ENCODE measurements around the gene KCNH1. TPM values are rescaled to one million over a fixed set of nuclear protein-coding genes. Genes with fewer than 3 reads are reported as not detected.

The KCNH1 gene
- total and polyA plus RNA-seq, 2 of the 4 experiments (the other 2 are of a cell fraction) = 0.27 to 0.54 TPM

GRCh38 chr1:211132721-211133392, 1.1 kb downstream of the KCNH1 start (continued):
- TF ChIP-seq RCOR1 (IDR thresholded peaks at IDR 0.05; ENCODE audit: insufficient replicate concordance, low read length) = no peak

- POLR2A ChIA-PET (ENCODE audit: unreplicated experiment) = no interaction called here
These were observed 4.2 kb downstream of the KCNH1 start for GRCh38 chr1:211129776-211130175.

More at GRCh38 chr1:211129776-211130175, 4.2 kb downstream of the KCNH1 start:
- Histone ChIP-seq H4K91ac (ENCODE audit: insufficient read depth, low read depth, low read length) (no peak overlapping the region), H4K8ac (ENCODE audit: low read depth in 2 of 2, low read length in 2 of 2) (no peak overlapping the region), H3K9ac (ENCODE audit: low read depth, low read length) (no peak overlapping the region), H3K27me3 (ENCODE audit: control insufficient read depth, insufficient read depth, low read length) (peaks cover 8% of the 10 kb centered on the region), H3K79me1 (ENCODE audit: low read depth in 1 of 2, low read length in 2 of 2) (no peaks in the 10 kb centered on the region), H3K14ac (replicated peaks; ENCODE audit: low read depth, low read length) (no peak overlapping the region), H3K27ac (ENCODE audit: insufficient read depth, low read length) (no peak overlapping the region), H2BK120ac (ENCODE audit: low read depth, low read length) (no peak overlapping the region), H2AFZ (replicated peaks; ENCODE audit: low read length, poor library complexity) (no peak overlapping the region), H2BK15ac (ENCODE audit: low read depth, low read length) (no peak overlapping the region), H3K23ac (ENCODE audit: low read depth, low read length) (no peak overlapping the region), H3K9me3 (ENCODE audit: control insufficient read depth, insufficient read depth, low read length) (no peaks in the 10 kb centered on the region), H2BK5ac (ENCODE audit: low read depth, low read length, poor library complexity, severe bottlenecking) (no peak overlapping the region), H2AK5ac (ENCODE audit: low read depth, low read length) (no peak overlapping the region), H3K4me2 (ENCODE audit: low read depth, low read length) (no peak overlapping the region), H3K9me1 (ENCODE audit: insufficient read depth, low read length) (no peaks in the 10 kb centered on the region), H4K20me1 (ENCODE audit: insufficient read depth, low read length) (no peaks in the 10 kb centered on the region), H3K36me3 (ENCODE audit: control insufficient read depth, insufficient read depth, low read length) (no peaks in the 10 kb centered on the region), H3K4me3 (ENCODE audit: insufficient read depth, low read depth, low read length) (no peak overlapping the region), H3K56ac (ENCODE audit: extremely low read depth, insufficient read depth, low read length) (no peak overlapping the region), H4K5ac (ENCODE audit: low read depth, low read length) (no peak overlapping the region), H2BK20ac (ENCODE audit: low read depth, low read length) (no peak overlapping the region), H3K4me1 (ENCODE audit: control insufficient read depth, insufficient read depth, low read length) (no peaks in the 10 kb centered on the region), H3K18ac (ENCODE audit: low read depth, low read length) (no peak overlapping the region), H3K4ac (ENCODE audit: low read depth, low read length) (no peak overlapping the region), H2AK9ac (replicated peaks; ENCODE audit: low read depth, low read length, poor library complexity) (no peak overlapping the region)
- no CpG with 5 or more reads among the region's 1 CpG for WGBS, 2 experiments (ENCODE audit: extremely low coverage in 2 of 2, insufficient read length in 1 of 2)
- in situ Hi-C loops (cut with MboI; ENCODE audit: low sequenced_read_pairs) = loop anchor here (5.0 kb wide), 2 partner anchors 542 to 682 kb away; no protein-coding TSS in a partner anchor
- CTCF ChIA-PET = interaction anchor here (0.8 kb wide), 1 partner anchor 546 kb away, joined by 3 read pairs; no protein-coding TSS in a partner anchor
- intact Hi-C loops (cut with micrococcal nuclease) = no loop called here
- dilution Hi-C loops (cut with HindIII; ENCODE audit: low sequenced_read_pairs, unreplicated experiment) = no loop called here
- no peak for DNase-seq
- BruUV-seq (replicated peaks) = no TSS peak
- ATAC-seq (ENCODE audit: low read depth) = no peak
- no peak for TF ChIP-seq MXI1 (IDR thresholded peaks at IDR 0.05; ENCODE audit: borderline replicate concordance, low read depth, low read length)
- TF ChIP-seq USF2 (IDR thresholded peaks at IDR 0.05; ENCODE audit: low read depth, low read length) = no peak
- no peak for TF ChIP-seq RFX5 (IDR thresholded peaks at IDR 0.05; ENCODE audit: low read depth, low read length)
- no peak for TF ChIP-seq FOS (IDR thresholded peaks at IDR 0.05; ENCODE audit: low read depth, low read length)
- TF ChIP-seq MAFK (IDR thresholded peaks at IDR 0.05; ENCODE audit: low read depth, low read length) = no peak
- TF ChIP-seq RCOR1 (IDR thresholded peaks at IDR 0.05; ENCODE audit: insufficient replicate concordance, low read length) = no peak
- TF ChIP-seq SMC3 (IDR thresholded peaks at IDR 0.05; ENCODE audit: low read depth, low read length) = no peak
- TF ChIP-seq NFE2L2 (IDR thresholded peaks at IDR 0.05; ENCODE audit: low read depth, low read length) = no peak
